ENCODE results near the gene C1QTNF12.
"Not testable (repeated sequence)": the region's sequence is repeated elsewhere in the genome, so short reads cannot be mapped to it uniquely, and the experiment has no call there.

C1QTNF12 gene

GRCh38 chr1:1259119-1259488 is 12.6 kb upstream of the C1QTNF12 start:
- FAIRE-seq: no peak

GRCh38 chr1:1256956-1257871 is 10.7 kb upstream of the C1QTNF12 start:
- no peak for FAIRE-seq

- FAIRE-seq: no peak
Measured at GRCh38 chr1:1255611-1256010, 9.1 kb upstream of the C1QTNF12 start.

- FAIRE-seq: no peak
Measured at GRCh38 chr1:1255078-1255477, 8.6 kb upstream of the C1QTNF12 start.

GRCh38 chr1:1254667-1254998 is 8.1 kb upstream of the C1QTNF12 start:
- FAIRE-seq: no peak

- no peak for FAIRE-seq
Measured at GRCh38 chr1:1253972-1254666, 7.6 kb upstream of the C1QTNF12 start.

GRCh38 chr1:1253314-1253713 is 6.8 kb upstream of the C1QTNF12 start:
- FAIRE-seq: no peak

- no peak for FAIRE-seq
Measured at GRCh38 chr1:1250786-1251284, 4.3 kb upstream of the C1QTNF12 start.

- FAIRE-seq: not testable (repeated sequence)
Measured at GRCh38 chr1:1248009-1248913, 1.7 kb upstream of the C1QTNF12 start.

GRCh38 chr1:1247341-1247913 is 905 bp upstream of the C1QTNF12 start:
- no peak for FAIRE-seq

- FAIRE-seq: no peak
Measured at GRCh38 chr1:1245817-1246576, 525 bp downstream of the C1QTNF12 start.

GRCh38 chr1:1245178-1245816 is 1.2 kb downstream of the C1QTNF12 start:
- FAIRE-seq: no peak

- FAIRE-seq: no peak
Measured at GRCh38 chr1:1244192-1244811, 2.2 kb downstream of the C1QTNF12 start.

- FAIRE-seq: no peak
Measured at GRCh38 chr1:1243807-1244191, 2.7 kb downstream of the C1QTNF12 start.

- no peak for FAIRE-seq
Measured at GRCh38 chr1:1243266-1243660, 3.3 kb downstream of the C1QTNF12 start.

GRCh38 chr1:1242461-1243265 is 3.9 kb downstream of the C1QTNF12 start:
- FAIRE-seq: no peak

- FAIRE-seq: no peak
Measured at GRCh38 chr1:1241588-1242219, 4.8 kb downstream of the C1QTNF12 start.

GRCh38 chr1:1240822-1241587 is 5.5 kb downstream of the C1QTNF12 start:
- no peak for FAIRE-seq

- FAIRE-seq: no peak
Measured at GRCh38 chr1:1240348-1240732, 6.2 kb downstream of the C1QTNF12 start.

Data from colon (tissue), 2 donors.